SK-N-SH (cell line): ENCODE data around the gene CSRP1.
"Not testable (repeated sequence)": the region's sequence is repeated elsewhere in the genome, so short reads cannot be mapped to it uniquely, and the experiment has no call there.

Experiments used
- JUND ChIP-seq: IDR thresholded peaks from 2 replicates; pipeline ENCODE4 v1.4.0; 2012
- MXI1 ChIP-seq: IDR thresholded peaks from 2 replicates; pipeline ENCODE4 v1.6.1; 2012; ENCODE audit warnings: mild to moderate bottlenecking, low read depth, low read length, improper control_type of control experiment
- RAD21 ChIP-seq: IDR thresholded peaks from 2 replicates; pipeline ENCODE4 v1.6.1; 2012; ENCODE audit warnings: mild to moderate bottlenecking, low read length
- RFX5 ChIP-seq: IDR thresholded peaks from 2 replicates; pipeline ENCODE4 v1.6.1; 2012; ENCODE audit warnings: mild to moderate bottlenecking, improper control_type of control experiment, low read length
- TF ChIP-seq, protein P1 (sequence below): fragments of 200-600 bp; sonication (generic); IDR thresholded peaks from 2 replicates; pipeline ENCODE4 v1.6.1; 2017; ENCODE audit warnings: antibody characterized with exemption, mild to moderate bottlenecking, moderate library complexity

DNA sequence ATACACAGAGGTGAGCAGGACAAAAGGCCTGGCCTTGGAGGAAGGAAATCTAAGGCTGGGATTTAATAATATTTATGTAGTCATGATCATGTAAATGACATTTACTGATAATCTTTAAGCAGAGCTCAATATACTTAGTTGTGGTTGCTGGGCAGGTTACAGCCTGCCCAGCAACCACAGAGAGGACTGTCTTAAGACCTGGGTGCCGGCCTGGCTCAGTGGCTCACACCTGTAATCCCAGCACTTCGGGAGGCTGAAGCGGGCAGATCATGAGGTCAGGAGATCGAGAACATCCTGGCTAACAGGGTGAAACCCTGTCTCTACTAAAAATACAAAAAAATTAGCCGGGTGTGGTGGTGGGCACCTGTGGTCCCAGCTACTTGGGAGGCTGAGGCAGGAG is 42.6 kb upstream of the CSRP1 start:
- not testable (repeated sequence) for TF ChIP-seq RFX5, JUND, RAD21, MXI1
- TF ChIP-seq, protein P1, sequence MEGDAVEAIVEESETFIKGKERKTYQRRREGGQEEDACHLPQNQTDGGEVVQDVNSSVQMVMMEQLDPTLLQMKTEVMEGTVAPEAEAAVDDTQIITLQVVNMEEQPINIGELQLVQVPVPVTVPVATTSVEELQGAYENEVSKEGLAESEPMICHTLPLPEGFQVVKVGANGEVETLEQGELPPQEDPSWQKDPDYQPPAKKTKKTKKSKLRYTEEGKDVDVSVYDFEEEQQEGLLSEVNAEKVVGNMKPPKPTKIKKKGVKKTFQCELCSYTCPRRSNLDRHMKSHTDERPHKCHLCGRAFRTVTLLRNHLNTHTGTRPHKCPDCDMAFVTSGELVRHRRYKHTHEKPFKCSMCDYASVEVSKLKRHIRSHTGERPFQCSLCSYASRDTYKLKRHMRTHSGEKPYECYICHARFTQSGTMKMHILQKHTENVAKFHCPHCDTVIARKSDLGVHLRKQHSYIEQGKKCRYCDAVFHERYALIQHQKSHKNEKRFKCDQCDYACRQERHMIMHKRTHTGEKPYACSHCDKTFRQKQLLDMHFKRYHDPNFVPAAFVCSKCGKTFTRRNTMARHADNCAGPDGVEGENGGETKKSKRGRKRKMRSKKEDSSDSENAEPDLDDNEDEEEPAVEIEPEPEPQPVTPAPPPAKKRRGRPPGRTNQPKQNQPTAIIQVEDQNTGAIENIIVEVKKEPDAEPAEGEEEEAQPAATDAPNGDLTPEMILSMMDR: not testable (repeated sequence)
